Stimulated activated CD8-positive, alpha-beta memory T cell treated with anti-CD3 and anti-CD28 coated beads, Interleukin-12 subunit alpha, Interleukin-12 subunit beta, amount 100 ng/mL, for 24 hours (primary cell): ENCODE data around the gene GPLD1.

Experiments used
- DNase-seq: peaks from one replicate; pipeline ENCODE4 v3.0.0-alpha.2; 2020; ENCODE audit errors: extremely low read depth

The GPLD1 gene

DNA sequence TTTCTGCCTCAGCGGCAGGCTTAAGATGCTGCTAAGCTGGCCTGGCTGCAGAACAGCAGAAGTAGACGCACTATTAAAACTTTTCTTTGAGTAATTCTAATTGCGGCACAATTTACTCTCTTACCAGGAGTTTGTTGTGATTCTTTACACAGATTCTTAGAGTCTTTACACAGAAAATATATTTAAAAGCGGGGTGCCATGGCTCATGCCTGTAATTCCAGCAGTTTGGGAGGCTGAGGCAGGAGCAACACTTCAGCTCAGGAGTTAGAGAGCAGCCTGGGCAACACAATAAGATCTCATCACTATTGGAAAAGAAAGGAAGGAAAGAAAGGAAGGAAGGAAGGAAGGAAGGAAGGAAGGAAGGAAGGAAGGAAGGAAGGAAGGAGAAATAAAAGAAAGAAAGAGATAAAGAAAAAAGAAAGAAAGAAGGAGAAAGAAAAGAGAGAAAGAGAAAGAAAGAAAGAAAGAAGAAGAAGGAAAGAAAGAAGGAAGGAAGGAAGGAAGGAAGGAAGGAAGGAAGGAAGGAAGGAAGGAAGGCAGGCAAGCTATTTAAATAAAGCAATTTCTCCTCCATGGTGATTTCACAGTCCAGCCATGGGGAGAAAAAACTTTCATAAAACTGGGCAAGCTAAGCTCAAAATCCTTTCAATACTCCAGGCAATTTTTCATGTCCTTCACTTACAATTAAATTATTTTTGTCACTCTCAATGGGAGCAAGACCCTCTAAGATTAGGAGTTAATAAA is 107.7 kb downstream of the GPLD1 start:
- no peak for DNase-seq

- DNase-seq, result no peak
Observed at GRCh38 chr6:24378473-24379097, 110.8 kb downstream of the GPLD1 start.
